Measurements from ENCODE around the gene KIF20B.

DNA sequence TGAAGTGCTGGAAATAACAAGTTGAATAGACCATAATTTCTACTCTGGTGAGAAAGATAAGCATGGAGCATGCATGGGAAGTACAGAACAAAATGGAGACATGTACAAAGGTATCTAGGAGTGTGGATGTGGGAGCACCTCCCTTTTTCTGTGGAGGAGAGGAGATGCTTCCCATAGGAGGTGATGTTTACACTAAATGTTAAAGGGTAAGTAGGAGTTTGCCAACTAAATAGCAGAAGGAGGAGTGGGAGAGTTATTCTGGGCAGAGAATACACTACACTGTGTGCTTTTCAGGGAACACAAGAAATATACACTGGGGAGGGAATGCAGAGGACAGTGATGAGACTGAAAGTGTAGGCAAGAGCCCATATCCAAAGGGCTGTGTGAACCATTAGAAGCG lies 35.3 kb upstream of the KIF20B start:
- TF ChIP-seq, protein P1, sequence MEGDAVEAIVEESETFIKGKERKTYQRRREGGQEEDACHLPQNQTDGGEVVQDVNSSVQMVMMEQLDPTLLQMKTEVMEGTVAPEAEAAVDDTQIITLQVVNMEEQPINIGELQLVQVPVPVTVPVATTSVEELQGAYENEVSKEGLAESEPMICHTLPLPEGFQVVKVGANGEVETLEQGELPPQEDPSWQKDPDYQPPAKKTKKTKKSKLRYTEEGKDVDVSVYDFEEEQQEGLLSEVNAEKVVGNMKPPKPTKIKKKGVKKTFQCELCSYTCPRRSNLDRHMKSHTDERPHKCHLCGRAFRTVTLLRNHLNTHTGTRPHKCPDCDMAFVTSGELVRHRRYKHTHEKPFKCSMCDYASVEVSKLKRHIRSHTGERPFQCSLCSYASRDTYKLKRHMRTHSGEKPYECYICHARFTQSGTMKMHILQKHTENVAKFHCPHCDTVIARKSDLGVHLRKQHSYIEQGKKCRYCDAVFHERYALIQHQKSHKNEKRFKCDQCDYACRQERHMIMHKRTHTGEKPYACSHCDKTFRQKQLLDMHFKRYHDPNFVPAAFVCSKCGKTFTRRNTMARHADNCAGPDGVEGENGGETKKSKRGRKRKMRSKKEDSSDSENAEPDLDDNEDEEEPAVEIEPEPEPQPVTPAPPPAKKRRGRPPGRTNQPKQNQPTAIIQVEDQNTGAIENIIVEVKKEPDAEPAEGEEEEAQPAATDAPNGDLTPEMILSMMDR (IDR thresholded peaks at IDR 0.05), result no peak
- TF ChIP-seq POLR2A (IDR thresholded peaks at IDR 0.05), result no peak

Data from Peyer's patch (tissue), 4 donors.